IPS-15b (cell line): ENCODE data around the gene TGFBR1.

Experiments
- H3K27me3 ChIP-seq: one replicate; pipeline ENCODE4 v1.6.1; 2013; ENCODE audit warnings: low read length; ENCODE audit not compliant: control insufficient read depth, insufficient read depth
- H3K36me3 ChIP-seq: one replicate; pipeline ENCODE4 v1.6.1; 2013; ENCODE audit warnings: low read length; ENCODE audit not compliant: control insufficient read depth, insufficient read depth
- H3K4me1 ChIP-seq: one replicate; pipeline ENCODE4 v1.6.1; 2013; ENCODE audit warnings: mild to moderate bottlenecking, low read length; ENCODE audit not compliant: control insufficient read depth, insufficient read depth
- H3K4me3 ChIP-seq: one replicate; pipeline ENCODE4 v1.5.1; 2013; ENCODE audit warnings: low read depth, low read length
- H3K9ac ChIP-seq: one replicate; pipeline ENCODE4 v1.6.1; 2013; ENCODE audit warnings: low read depth, mild to moderate bottlenecking, low read length
- H3K9me3 ChIP-seq: one replicate; pipeline ENCODE4 v1.6.1; 2013; ENCODE audit warnings: mild to moderate bottlenecking, low read length; ENCODE audit not compliant: control insufficient read depth, insufficient read depth

TGFBR1 gene

DNA sequence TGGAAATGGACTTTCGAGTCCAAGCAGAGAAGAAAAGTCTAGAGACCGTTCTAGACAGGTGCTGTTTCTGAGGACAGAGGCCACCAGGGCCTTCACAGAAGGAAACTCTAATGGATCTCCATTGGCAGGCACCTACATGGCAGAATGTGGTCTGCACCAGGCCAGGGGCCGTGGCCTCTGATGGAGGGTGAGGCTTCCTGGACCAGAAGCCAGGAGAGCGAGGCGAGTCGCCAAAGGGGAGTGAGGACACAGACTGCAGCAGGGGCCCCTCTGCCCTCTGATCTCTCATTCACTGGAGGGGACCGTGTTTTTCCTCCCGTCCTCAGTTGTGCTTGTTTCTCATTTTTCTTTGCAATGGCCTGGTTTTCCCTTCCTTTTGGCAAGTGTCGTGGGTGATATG is 75.7 kb downstream of the TGFBR1 start:
- Histone ChIP-seq H3K27me3 (no peaks in the 10 kb centered on the region), H3K4me1 (no peaks in the 10 kb centered on the region), H3K9me3 (no peaks in the 10 kb centered on the region), H3K4me3 (no peak overlapping the region), H3K36me3 (no peaks in the 10 kb centered on the region), H3K9ac (no peak overlapping the region)

DNA sequence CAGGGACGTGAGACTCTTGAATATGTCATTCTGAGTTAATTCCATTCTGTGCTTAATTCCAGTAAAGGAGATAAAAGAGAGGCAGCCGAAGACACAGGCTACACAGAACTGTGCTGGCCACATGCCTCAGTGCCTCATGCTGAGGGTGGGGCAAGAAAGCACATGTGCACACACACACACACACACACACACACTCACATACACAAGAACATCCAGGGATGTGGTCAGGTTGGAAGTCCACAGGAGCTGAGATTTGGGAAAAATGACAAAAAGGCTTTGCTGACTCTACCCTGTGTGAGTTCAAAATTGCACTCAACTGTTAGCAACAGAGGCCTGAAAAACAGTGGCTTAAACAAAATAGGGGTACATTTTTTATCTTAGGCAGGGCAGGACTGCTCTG is 76.3 kb downstream of the TGFBR1 start:
- Histone ChIP-seq H3K9me3 (no peaks in the 10 kb centered on the region), H3K27me3 (no peaks in the 10 kb centered on the region), H3K9ac (no peak overlapping the region), H3K4me1 (no peaks in the 10 kb centered on the region), H3K36me3 (no peaks in the 10 kb centered on the region), H3K4me3 (no peak overlapping the region)

DNA sequence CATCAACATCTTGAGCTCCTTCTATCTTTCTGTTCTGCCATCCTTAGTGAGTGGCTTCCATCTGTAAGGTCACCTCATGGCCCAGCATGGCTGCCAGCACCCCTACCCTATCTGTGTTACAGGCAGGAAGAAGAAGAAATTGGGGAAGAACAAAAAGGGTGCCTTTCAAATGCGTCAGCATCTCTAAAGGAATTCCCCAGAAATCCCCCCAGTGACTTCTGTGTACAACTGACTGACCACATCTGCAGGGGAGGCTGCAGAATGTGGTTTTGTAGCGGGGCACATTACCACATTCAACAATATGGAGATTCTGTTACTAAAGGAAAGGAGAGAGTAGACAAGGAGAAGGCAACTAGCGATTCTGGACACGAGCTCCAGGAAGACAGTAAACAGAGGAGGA is 76.7 kb downstream of the TGFBR1 start:
- no peaks in the 10 kb centered on the region for H3K9me3 ChIP-seq
- no peaks in the 10 kb centered on the region for H3K4me1 ChIP-seq
- no peak overlapping the region for H3K9ac ChIP-seq

DNA sequence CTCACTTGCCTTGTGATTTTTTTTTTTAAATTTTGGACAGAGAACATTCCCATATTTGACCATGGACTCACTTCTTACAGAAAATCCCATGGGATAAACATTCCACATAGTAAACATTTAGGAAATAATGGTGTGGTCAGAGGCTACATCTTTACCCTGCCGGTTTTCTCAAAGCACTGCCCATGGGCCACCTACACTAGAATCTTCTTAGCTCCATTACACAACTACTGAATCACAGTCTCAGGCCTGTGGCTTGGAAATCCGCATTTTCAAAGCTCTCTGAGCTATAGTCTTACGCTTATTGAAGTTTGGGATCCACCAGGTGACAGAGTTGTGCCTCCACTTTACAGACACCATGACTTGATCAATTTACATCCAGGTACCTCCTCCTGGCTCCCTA is 77.4 kb downstream of the TGFBR1 start:
- H3K4me1 ChIP-seq: no peaks in the 10 kb centered on the region
- no peak overlapping the region for H3K9ac ChIP-seq
- H3K9me3 ChIP-seq: no peaks in the 10 kb centered on the region
- no peaks in the 10 kb centered on the region for H3K27me3 ChIP-seq
- H3K4me3 ChIP-seq: no peak overlapping the region
- no peaks in the 10 kb centered on the region for H3K36me3 ChIP-seq

More for the DNA sequence above, 76.7 kb downstream of the TGFBR1 start:
- Histone ChIP-seq H3K4me3 (no peak overlapping the region), H3K27me3 (no peaks in the 10 kb centered on the region), H3K36me3 (no peaks in the 10 kb centered on the region)

DNA sequence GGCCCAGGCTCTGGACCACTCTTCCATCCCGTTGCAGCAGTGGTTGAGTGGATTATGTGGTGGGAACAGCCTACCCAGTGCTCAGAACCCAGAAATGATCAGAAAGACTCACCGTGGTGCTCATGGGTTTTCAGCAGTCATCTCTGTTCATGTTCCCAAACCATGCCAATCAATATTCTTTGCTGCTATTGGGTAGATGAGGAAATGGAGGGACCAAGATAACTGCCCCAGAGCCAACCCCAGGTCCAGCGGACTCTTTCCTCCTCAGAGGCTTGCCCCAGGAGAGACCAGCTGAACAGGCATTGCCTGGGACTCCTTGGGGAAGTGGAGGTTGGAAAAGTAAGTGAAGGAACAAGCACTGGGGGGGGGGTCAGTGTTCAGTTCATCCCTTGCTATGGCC is 78.7 kb downstream of the TGFBR1 start:
- Histone ChIP-seq H3K27me3 (no peaks in the 10 kb centered on the region), H3K4me3 (no peak overlapping the region), H3K36me3 (no peaks in the 10 kb centered on the region), H3K9ac (no peak overlapping the region), H3K4me1 (no peaks in the 10 kb centered on the region), H3K9me3 (no peaks in the 10 kb centered on the region)

DNA sequence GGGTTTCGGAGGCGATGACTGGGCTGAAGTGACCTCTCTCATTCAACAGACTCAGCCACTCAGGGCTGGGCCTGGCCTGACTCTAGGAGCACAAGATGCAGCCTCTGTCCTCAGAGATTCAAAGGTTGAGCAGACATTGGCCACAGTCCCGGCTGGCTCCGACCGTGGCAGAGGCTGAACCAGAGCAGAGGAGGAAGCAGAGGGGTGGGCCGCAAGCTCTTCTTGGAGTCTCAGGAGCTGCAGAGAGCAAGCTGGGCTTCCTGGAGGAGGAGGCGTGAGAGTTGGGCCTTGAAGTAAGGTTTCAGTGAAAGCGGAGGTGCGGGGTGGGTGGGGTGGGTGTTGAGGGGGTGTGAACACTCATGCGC is 79.2 kb downstream of the TGFBR1 start:
- H3K4me3 ChIP-seq: no peak overlapping the region
- no peaks in the 10 kb centered on the region for H3K27me3 ChIP-seq
- no peak overlapping the region for H3K9ac ChIP-seq
- no peaks in the 10 kb centered on the region for H3K9me3 ChIP-seq
- no peaks in the 10 kb centered on the region for H3K4me1 ChIP-seq
- H3K36me3 ChIP-seq: no peaks in the 10 kb centered on the region

DNA sequence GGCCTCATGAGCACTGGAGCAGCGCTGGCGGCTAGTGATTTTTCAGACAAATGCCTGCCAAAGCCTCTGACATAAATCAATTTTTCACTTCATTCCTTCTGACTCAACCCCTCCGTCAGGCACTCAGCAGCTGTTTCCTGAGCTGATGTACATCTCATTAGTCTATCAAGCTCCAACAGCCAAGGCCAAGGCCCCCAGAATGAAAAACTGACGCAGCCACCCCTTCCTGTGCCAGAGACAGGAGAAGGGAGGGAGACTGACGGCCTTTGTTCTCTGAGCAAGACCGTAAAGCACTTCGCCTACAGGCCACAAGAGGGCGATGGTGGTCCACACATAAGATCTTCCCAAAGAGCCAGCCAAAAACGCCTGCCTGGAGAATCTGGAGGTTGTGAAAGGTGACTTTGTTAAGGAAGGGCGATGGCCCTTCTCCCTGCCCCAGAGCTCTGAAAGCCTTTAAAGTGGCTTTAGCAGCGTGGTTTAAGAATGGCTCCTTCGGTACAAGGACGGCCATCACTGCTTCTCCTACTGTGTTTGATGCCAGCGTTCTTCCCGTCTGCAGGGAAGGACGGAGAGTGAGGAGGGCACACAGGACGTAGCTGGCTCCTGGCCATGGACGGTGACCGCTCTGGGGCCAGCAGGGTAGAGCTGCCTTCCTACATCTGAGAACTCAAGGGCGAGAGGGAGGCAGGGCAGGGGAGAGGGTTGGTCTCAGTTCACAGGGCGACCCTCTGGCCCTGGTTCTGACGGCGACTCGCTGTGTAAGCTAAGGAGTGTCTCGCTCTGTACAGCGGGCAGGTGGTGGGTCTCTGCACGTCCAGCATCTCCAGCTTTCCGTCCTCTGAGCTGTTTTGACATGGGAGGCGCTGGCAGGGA is 79.8 kb downstream of the TGFBR1 start:
- H3K36me3 ChIP-seq: no peaks in the 10 kb centered on the region
- no peak overlapping the region for H3K9ac ChIP-seq
- H3K9me3 ChIP-seq: no peaks in the 10 kb centered on the region
- no peaks in the 10 kb centered on the region for H3K4me1 ChIP-seq
- no peak overlapping the region for H3K4me3 ChIP-seq
- no peaks in the 10 kb centered on the region for H3K27me3 ChIP-seq

DNA sequence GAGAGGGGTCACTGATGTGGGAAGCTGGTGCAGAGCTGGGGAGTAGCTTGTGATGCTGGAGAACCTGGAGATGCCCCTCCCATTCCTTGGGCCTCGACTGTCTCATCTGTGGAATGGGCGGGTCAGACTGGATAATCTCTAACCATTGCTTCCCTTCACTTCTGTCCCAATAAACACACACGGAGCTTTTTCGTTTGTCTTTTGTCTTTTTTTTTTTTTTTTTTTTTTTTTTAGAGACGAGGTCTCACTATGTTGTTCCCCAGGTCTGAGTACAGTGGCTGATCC is 80.4 kb downstream of the TGFBR1 start:
- H3K9me3 ChIP-seq: no peaks in the 10 kb centered on the region
- no peaks in the 10 kb centered on the region for H3K36me3 ChIP-seq
- H3K4me1 ChIP-seq: no peaks in the 10 kb centered on the region
- H3K27me3 ChIP-seq: no peaks in the 10 kb centered on the region
- H3K9ac ChIP-seq: no peak overlapping the region
- H3K4me3 ChIP-seq: no peak overlapping the region

DNA sequence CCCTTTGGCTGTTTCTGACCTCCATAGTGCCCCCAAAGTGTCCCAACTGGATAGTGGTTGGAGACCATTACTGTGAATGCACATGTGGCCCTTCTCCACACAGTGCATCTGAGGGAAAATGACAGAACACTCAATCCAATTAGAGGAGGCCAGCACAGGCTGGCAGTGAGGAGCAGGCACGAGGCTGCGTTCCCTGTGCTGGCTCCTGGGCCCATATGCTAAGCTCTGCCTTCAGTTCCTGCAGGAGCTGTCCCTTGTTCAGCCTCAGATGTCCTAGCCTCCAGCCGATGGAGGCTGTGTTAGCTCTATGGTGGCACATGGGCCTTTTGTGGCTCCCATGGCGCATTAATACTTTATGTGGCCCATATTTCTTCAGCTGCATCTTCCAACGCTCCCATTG is 81.0 kb downstream of the TGFBR1 start:
- Histone ChIP-seq H3K4me3 (no peak overlapping the region), H3K27me3 (no peaks in the 10 kb centered on the region), H3K9ac (no peak overlapping the region), H3K4me1 (no peaks in the 10 kb centered on the region), H3K9me3 (no peaks in the 10 kb centered on the region), H3K36me3 (no peaks in the 10 kb centered on the region)

DNA sequence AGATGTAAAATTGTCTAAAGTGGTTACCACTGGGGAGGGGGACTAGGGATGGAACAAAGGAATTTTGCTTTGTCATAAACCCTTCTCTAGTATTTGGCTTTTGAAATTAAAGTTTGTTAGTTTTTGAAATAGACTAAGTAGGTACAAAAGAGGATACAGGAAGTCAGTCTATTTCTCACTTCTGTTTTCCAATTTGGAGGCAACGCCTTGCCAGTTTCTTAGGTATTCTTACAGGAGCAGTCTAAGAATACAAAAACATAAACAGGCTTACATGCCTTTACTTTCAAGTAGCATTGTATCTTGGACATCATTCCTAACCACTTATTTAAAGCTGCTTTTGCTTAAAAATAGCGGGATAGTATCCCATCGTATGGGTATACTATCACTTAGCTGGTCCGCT is 82.4 kb downstream of the TGFBR1 start:
- Histone ChIP-seq H3K9me3 (no peaks in the 10 kb centered on the region), H3K36me3 (no peaks in the 10 kb centered on the region), H3K27me3 (no peaks in the 10 kb centered on the region), H3K9ac (no peak overlapping the region), H3K4me3 (no peak overlapping the region), H3K4me1 (no peaks in the 10 kb centered on the region)

DNA sequence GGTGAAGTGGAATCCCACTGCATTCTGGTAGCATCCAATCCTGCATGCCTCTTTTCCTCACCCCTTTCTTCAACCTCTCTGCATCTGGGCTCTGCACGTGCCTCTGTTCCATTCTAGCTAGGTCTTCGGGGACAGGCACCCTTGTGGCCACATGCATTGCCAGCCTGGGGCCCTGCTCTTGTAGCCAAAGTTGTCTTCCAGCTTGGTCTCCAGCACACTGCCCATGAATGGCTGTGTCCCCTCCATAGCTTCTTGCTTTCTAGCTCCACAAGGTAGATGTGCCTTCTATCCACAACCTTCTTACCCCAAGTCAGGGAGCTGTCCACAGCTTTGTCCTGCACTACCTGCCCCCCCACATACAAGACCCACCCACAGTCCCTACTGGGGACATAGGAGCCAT is 84.3 kb downstream of the TGFBR1 start:
- no peaks in the 10 kb centered on the region for H3K9me3 ChIP-seq
- no peaks in the 10 kb centered on the region for H3K27me3 ChIP-seq
- no peak overlapping the region for H3K4me3 ChIP-seq
- H3K36me3 ChIP-seq: no peaks in the 10 kb centered on the region
- no peak overlapping the region for H3K9ac ChIP-seq
- H3K4me1 ChIP-seq: no peaks in the 10 kb centered on the region

DNA sequence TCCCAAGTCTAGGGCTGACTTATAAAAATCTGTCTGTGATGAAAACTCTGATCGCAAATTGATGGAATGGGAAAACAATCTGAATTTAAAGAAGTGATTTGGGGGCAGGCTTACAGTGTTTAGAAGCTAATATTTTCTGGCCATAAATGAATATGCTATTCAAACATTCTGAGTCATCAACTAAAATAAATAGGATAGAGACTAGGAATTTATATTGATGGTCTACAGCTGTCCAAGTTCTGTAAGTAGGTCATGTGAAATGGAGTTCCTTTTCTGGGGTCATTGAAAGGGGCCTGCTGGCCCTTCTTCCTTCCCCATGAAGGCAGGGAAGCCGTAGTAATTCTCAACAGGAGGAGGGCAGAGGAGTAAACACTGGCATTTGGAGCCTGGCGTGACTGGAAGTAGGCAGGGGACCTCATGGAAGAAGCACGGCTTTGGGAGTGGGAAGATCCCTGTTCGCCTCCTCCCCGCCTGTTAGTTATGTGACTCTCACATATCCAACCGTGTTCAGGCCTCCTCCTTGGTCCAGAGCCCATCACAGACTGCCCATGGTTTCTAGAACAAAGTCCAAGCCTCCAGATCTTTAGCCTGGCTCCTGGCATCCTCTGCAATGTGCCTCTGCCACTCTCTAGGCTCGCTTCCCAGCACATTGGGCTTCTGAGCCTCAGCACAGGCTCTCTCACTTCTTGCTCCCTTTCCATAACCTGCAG is 85.1 kb downstream of the TGFBR1 start:
- Histone ChIP-seq H3K36me3 (no peaks in the 10 kb centered on the region), H3K4me3 (no peak overlapping the region), H3K9ac (no peak overlapping the region), H3K27me3 (no peaks in the 10 kb centered on the region), H3K4me1 (no peaks in the 10 kb centered on the region), H3K9me3 (no peaks in the 10 kb centered on the region)
